Activated CD4-positive, CD25-positive, alpha-beta regulatory T cell treated with anti-CD3 and anti-CD28 coated beads, Interleukin-2, amount 50 U/mL, for 16 hours (primary cell): ENCODE results near the gene ENGASE.
"Not testable (repeated sequence)": the region's sequence is repeated elsewhere in the genome, so short reads cannot be mapped to it uniquely, and the experiment has no call there.

Experiments
- DNase-seq: peaks from one replicate; pipeline ENCODE4 v3.0.0-alpha.2; 2020; ENCODE audit warnings: low read depth, low spot score

ENGASE gene

GRCh38 chr17:79074649-79075445, at the start of gene ENGASE:
TSS of gene ENGASE (plus strand) at chr17:79074824. CDS start at chr17:79074945, 121 bp downstream.
- peak; percentile 80 for DNase-seq

GRCh38 chr17:79024901-79025737, 49.5 kb upstream of the ENGASE start:
- no peak for DNase-seq

- no peak for DNase-seq
Observed at GRCh38 chr17:79026376-79027273, 48.0 kb upstream of the ENGASE start.

GRCh38 chr17:79027274-79027924, 47.2 kb upstream of the ENGASE start:
- DNase-seq: no peak

GRCh38 chr17:79027925-79028491, 46.6 kb upstream of the ENGASE start:
- no peak for DNase-seq

GRCh38 chr17:79028496-79029326, 45.9 kb upstream of the ENGASE start:
- DNase-seq: no peak

GRCh38 chr17:79029327-79030009, 45.2 kb upstream of the ENGASE start:
- DNase-seq: no peak

- not testable (repeated sequence) for DNase-seq
Observed at GRCh38 chr17:79030636-79031035, 44.0 kb upstream of the ENGASE start.

GRCh38 chr17:79031996-79032875, 42.4 kb upstream of the ENGASE start:
- no peak for DNase-seq

- DNase-seq: no peak
Observed at GRCh38 chr17:79033046-79033616, 41.5 kb upstream of the ENGASE start.

- no peak for DNase-seq
Observed at GRCh38 chr17:79033741-79034501, 40.7 kb upstream of the ENGASE start.

- DNase-seq: no peak
Observed at GRCh38 chr17:79034931-79035485, 39.6 kb upstream of the ENGASE start.

GRCh38 chr17:79035686-79036085, 38.9 kb upstream of the ENGASE start:
- DNase-seq: no peak

- no peak for DNase-seq
Observed at GRCh38 chr17:79036181-79036580, 38.4 kb upstream of the ENGASE start.

- DNase-seq: no peak
Observed at GRCh38 chr17:79036596-79036995, 38.0 kb upstream of the ENGASE start.

- DNase-seq: no peak
Observed at GRCh38 chr17:79038545-79039135, 36.0 kb upstream of the ENGASE start.
